ENCODE data around the gene MAPK8IP3. TPM values are rescaled to one million over a fixed set of nuclear protein-coding genes. Genes with fewer than 3 reads are reported as not detected.

Gene MAPK8IP3
- total and polyA plus RNA-seq, 2 donors (not counting 1 experiment from before 2014, with no cell fraction given) = 249 to 340 TPM

GRCh38 chr16:1810106-1810505, 104.1 kb downstream of the MAPK8IP3 start:
- Mint-ChIP-seq H3K4me3 (no peak overlapping the region), H3K27ac (no peak overlapping the region), H3K4me1 (no peaks in the 10 kb centered on the region), H3K27me3 (no peaks in the 10 kb centered on the region), H3K9me3 (ENCODE audit: insufficient read depth) (no peaks in the 10 kb centered on the region)
- no peak overlapping the region for H3K4me3 ChIP-seq (ENCODE audit: control extremely low read depth in 1 of 5, extremely low read depth in 1 of 5, insufficient read depth in 1 of 5, low read depth in 2 of 5, low read length in 4 of 5)
- peaks cover 0 to 12% (median 0%) of the 10 kb centered on the region in 3 donors for H3K9me3 ChIP-seq (ENCODE audit: control extremely low read depth in 1 of 3, control insufficient read depth in 2 of 3, insufficient read depth in 1 of 3, low read length in 2 of 3)
- no peak for ATAC-seq (ENCODE audit: low read depth)
- no peak for DNase-seq
- ChIA-PET POLR2A (no interaction called here), CTCF (no interaction called here)
- H2AFZ ChIP-seq (ENCODE audit: insufficient read depth, low read depth, low read length, poor library complexity, severe bottlenecking) = no peak overlapping the region
- no peak overlapping the region for H3K9ac ChIP-seq (ENCODE audit: low read length)
- H4K20me1 ChIP-seq (ENCODE audit: control insufficient read depth, insufficient read depth, low read length, poor library complexity, severe bottlenecking) = peaks cover 9% of the 10 kb centered on the region
- no peaks in the 10 kb centered on the region for H3K4me1 ChIP-seq (ENCODE audit: control insufficient read depth in 2 of 2, insufficient read depth in 2 of 2, low read length in 2 of 2)
- H3K79me2 ChIP-seq (ENCODE audit: control insufficient read depth, insufficient read depth, low read length) = no peaks in the 10 kb centered on the region
- H3K27ac ChIP-seq (ENCODE audit: low read length in 2 of 2) = no peak overlapping the region
- peaks cover 3 to 36% of the 10 kb centered on the region in 2 experiments for H3K36me3 ChIP-seq (replicated peaks in 1 of 2; ENCODE audit: control extremely low read depth in 1 of 2, control insufficient read depth in 1 of 2, extremely low read depth in 1 of 2, insufficient read depth in 2 of 2, low read length in 1 of 2)
- TF ChIP-seq, protein P1, sequence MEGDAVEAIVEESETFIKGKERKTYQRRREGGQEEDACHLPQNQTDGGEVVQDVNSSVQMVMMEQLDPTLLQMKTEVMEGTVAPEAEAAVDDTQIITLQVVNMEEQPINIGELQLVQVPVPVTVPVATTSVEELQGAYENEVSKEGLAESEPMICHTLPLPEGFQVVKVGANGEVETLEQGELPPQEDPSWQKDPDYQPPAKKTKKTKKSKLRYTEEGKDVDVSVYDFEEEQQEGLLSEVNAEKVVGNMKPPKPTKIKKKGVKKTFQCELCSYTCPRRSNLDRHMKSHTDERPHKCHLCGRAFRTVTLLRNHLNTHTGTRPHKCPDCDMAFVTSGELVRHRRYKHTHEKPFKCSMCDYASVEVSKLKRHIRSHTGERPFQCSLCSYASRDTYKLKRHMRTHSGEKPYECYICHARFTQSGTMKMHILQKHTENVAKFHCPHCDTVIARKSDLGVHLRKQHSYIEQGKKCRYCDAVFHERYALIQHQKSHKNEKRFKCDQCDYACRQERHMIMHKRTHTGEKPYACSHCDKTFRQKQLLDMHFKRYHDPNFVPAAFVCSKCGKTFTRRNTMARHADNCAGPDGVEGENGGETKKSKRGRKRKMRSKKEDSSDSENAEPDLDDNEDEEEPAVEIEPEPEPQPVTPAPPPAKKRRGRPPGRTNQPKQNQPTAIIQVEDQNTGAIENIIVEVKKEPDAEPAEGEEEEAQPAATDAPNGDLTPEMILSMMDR (IDR thresholded peaks at IDR 0.05) = no peak
- no peak for TF ChIP-seq EZH2 (IDR thresholded peaks at IDR 0.05; ENCODE audit: borderline replicate concordance, insufficient read depth, low read depth, low read length, poor library complexity, severe bottlenecking)
- no peaks in the 10 kb centered on the region for H3K27me3 ChIP-seq (replicated peaks in 1 of 4; ENCODE audit: control extremely low read depth in 1 of 4, control insufficient read depth in 3 of 4, insufficient read depth in 4 of 4, low read length in 3 of 4)
- intact Hi-C loops (cut with micrococcal nuclease) = no loop called here
- no peak overlapping the region for H3K4me2 ChIP-seq (replicated peaks; ENCODE audit: low read depth, low read length, poor library complexity, severe bottlenecking)
- WGBS (ENCODE audit: insufficient coverage) = 97% methylated on average over 10 of the region's 16 CpGs

DNA sequence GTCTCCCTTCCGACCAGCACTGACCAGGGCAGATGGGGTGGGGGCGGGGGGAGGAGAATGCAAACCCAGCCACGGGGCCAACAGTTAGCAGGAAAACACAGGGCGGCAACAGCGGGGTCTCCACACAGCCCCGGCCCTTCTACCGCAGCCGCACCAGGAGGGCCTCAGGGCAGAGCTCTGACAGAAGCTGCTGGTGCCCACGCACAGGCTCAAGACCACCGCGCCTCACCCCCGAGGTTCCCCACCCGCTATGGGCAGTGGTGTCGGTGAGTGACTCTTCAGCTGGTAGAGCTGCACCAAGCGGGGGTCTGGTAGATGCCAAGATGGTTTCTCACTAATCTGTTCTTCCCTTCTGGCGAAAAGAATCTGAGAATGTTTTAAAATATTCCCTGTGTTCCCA, 104.5 kb downstream of the MAPK8IP3 start:
- peaks cover 3 to 39% of the 10 kb centered on the region in 2 experiments for H3K36me3 ChIP-seq (replicated peaks in 1 of 2; ENCODE audit: control extremely low read depth in 1 of 2, control insufficient read depth in 1 of 2, extremely low read depth in 1 of 2, insufficient read depth in 2 of 2, low read length in 1 of 2)

More for the DNA sequence above, 104.5 kb downstream of the MAPK8IP3 start:
- Histone ChIP-seq H2AFZ (ENCODE audit: insufficient read depth, low read depth, low read length, poor library complexity, severe bottlenecking) (no peak overlapping the region), H4K20me1 (ENCODE audit: control insufficient read depth, insufficient read depth, low read length, poor library complexity, severe bottlenecking) (peaks cover 9% of the 10 kb centered on the region), H3K4me3 (ENCODE audit: control extremely low read depth in 1 of 5, extremely low read depth in 1 of 5, insufficient read depth in 1 of 5, low read depth in 2 of 5, low read length in 4 of 5) (no peak overlapping the region), H3K79me2 (ENCODE audit: control insufficient read depth, insufficient read depth, low read length) (no peaks in the 10 kb centered on the region), H3K9me3 (ENCODE audit: control extremely low read depth in 1 of 3, control insufficient read depth in 2 of 3, insufficient read depth in 1 of 3, low read length in 2 of 3) (peaks cover 0 to 12% (median 0%) of the 10 kb centered on the region in 3 donors), H3K4me1 (ENCODE audit: control insufficient read depth in 2 of 2, insufficient read depth in 2 of 2, low read length in 2 of 2) (no peaks in the 10 kb centered on the region), H3K9ac (ENCODE audit: low read length) (no peak overlapping the region), H3K27me3 (replicated peaks in 1 of 4; ENCODE audit: control extremely low read depth in 1 of 4, control insufficient read depth in 3 of 4, insufficient read depth in 4 of 4, low read length in 3 of 4) (no peaks in the 10 kb centered on the region), H3K4me2 (replicated peaks; ENCODE audit: low read depth, low read length, poor library complexity, severe bottlenecking) (no peak overlapping the region), H3K27ac (ENCODE audit: low read length in 2 of 2) (no peak overlapping the region)
- DNase-seq = no peak
- no peak overlapping the region for H3K27ac Mint-ChIP-seq
- H3K4me3 Mint-ChIP-seq = no peak overlapping the region
- WGBS (ENCODE audit: insufficient coverage) = 96% methylated on average over 15 of the region's 16 CpGs
- no peaks in the 10 kb centered on the region for H3K4me1 Mint-ChIP-seq
- no peak for TF ChIP-seq EZH2 (IDR thresholded peaks at IDR 0.05; ENCODE audit: borderline replicate concordance, insufficient read depth, low read depth, low read length, poor library complexity, severe bottlenecking)
- TF ChIP-seq, protein P1 (IDR thresholded peaks at IDR 0.05) = no peak
- ATAC-seq (ENCODE audit: low read depth) = no peak
- intact Hi-C loops (cut with micrococcal nuclease) = no loop called here
- no peaks in the 10 kb centered on the region for H3K27me3 Mint-ChIP-seq
- H3K9me3 Mint-ChIP-seq (ENCODE audit: insufficient read depth) = no peaks in the 10 kb centered on the region
- ChIA-PET POLR2A (no interaction called here), CTCF (no interaction called here)
